GM21367 (cell line): ENCODE results near the gene SPDYE18.
"Not testable (repeated sequence)": the region's sequence is repeated elsewhere in the genome, so short reads cannot be mapped to it uniquely, and the experiment has no call there.

Experiments used
- ATAC-seq: cut with Tn5 transposase; IDR thresholded peaks from one replicate; pipeline ENCODE4 v1.9.1; 2021; ENCODE audit not compliant: unreplicated experiment

Gene SPDYE18

GRCh38 chr7:77062557-77062956 lies at the start of gene SPDYE18:
SPDYE18 (minus strand) TSS chr7:77062558; CDS start chr7:77060512, 2,046 bp downstream.
- not testable (repeated sequence) for ATAC-seq

GRCh38 chr7:77108362-77108761 lies 46.0 kb upstream of the SPDYE18 start:
- ATAC-seq, result not testable (repeated sequence)

DNA sequence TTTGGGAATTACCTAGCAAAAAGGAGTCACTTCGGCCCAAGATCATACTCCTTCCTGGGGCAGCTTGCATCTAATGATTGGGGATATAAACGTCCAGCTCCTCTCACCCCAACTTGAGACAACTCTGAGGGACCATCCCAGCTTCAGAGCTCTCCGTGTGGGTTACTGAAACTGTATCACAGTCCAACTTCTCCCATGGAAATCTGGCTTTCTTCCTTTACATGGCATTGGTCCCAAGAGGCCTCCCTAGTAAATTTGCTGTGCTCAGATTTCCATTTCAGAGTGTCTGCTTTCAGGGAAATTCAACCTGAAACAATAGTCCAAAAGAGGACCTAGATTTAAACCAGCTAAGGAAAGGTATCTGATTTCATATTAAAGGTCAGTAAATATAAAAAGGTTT lies 45.3 kb upstream of the SPDYE18 start:
- not testable (repeated sequence) for ATAC-seq

DNA sequence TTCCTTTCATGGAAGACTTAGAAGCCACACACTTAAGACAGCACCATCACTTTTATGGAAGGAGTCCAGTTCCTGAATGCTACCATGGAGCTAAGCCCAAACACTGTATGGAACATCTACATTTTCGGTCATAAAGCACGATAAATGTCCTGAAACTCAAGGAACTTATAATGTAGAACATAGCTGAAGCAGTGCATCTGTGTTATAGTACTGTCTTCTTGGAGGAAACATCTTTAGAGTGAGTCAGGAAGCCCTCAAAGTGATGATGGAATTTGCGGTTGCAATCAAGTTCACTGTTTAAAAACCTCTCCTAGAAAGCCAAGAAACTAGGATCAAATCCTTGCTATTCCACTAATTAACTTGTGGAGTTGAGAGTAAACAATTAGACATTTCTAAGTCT lies 43.5 kb upstream of the SPDYE18 start:
- ATAC-seq, result not testable (repeated sequence)

- not testable (repeated sequence) for ATAC-seq
These were observed 40.3 kb upstream of the SPDYE18 start for GRCh38 chr7:77102671-77103070.

DNA sequence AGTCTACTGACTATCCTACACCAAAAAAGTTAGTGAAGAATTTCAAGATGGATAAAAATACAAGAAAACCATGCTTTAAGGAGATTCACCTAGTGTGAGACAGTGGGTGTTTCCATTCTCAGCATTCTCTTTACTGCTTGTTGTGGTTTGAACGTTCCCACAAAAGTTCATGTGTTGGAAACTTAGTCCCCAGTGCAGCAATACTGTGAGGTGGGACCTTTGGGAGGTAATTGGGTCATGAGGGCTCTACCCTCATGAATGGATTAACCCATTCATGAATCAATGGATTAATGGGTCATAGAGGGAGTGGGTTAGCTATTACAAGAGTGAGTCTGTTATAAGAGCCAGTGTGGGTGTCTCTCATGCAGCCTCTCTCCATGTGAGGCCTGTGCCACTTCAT lies 38.8 kb upstream of the SPDYE18 start:
- ATAC-seq, result not testable (repeated sequence)

GRCh38 chr7:77100501-77100900 lies 38.1 kb upstream of the SPDYE18 start:
- ATAC-seq, result not testable (repeated sequence)

DNA sequence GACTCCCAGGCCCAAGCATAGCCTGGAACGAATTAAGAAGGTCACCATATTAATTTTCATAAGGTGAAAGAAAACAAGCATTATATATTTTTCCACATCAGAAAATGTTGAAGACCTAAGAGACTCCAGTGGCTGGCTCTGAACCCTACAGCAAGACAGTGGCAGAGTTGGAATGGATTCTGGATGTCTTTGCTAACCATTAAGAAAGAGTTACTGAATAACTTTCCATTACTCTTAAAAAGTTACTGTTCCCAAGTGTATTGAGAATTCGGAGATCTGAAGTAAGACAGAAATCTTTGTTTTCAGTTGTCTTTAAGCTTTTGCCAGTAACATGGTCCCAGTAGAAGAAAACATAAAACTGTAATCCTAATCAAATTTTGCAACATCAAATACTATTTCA lies 29.9 kb upstream of the SPDYE18 start:
- not testable (repeated sequence) for ATAC-seq

- not testable (repeated sequence) for ATAC-seq
These were observed 19.8 kb upstream of the SPDYE18 start for GRCh38 chr7:77082192-77082591.

GRCh38 chr7:77080236-77080635 lies 17.9 kb upstream of the SPDYE18 start:
- not testable (repeated sequence) for ATAC-seq

DNA sequence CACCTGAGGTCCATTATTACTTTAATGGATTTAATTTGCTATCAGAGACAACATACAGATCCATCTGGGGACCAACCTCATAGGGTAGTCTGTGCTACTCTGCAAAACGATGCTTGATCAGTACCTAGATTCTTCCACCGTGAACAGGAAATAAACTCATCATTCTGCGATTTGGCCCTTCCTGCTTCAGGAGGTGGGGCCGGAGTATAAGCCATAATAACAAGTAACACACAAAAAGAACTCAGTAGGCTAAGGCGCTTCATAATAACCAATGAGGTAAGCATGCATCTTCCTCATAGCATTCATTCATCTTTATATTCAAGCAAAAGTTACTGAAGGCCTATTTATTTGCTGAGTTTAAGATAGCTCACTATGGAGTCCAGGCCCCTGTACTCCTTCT lies 17.3 kb upstream of the SPDYE18 start:
- ATAC-seq, result not testable (repeated sequence)

DNA sequence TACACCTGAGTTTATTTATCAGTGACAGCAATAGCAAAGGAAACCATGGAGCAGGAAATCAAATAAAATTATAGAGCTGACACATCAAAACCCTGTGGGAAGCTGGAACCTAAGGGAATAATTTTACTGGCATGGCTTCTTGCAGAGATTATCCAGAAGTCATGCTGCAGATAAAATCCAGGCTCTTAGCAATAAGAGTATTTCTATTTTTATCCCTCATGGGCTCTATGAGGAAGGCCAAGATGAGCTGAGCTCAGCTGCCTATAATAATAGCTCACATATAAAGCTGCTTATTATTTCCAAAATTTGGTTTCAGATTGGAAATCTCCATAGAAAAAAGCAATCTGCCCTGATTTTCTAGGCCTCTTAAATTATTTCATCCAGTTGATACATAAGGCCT lies 16.8 kb upstream of the SPDYE18 start:
- ATAC-seq, result not testable (repeated sequence)

DNA sequence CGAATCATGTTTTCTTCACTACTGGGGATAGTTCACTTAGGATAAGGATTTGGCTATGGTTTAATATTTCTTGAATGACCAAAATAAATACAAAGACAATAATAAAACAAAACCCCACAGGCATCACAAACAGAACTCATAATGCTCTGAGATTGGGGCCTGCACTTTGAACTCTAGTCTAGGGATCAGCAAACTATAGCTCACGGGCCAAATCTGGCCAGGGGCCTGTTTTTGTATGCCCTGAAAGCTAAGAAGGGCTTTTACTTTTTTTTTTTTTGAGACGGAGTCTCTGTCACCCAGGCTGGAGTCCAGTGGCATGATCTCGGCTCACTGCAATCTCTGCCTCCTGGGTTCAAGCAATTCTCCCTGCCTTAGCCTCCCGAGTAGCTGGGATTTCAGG lies 14.7 kb upstream of the SPDYE18 start:
- ATAC-seq, result not testable (repeated sequence)

- ATAC-seq, result not testable (repeated sequence)
These were observed 12.5 kb upstream of the SPDYE18 start for GRCh38 chr7:77074786-77075396.

- ATAC-seq, result not testable (repeated sequence)
These were observed 8.8 kb upstream of the SPDYE18 start for GRCh38 chr7:77071108-77071507.

- ATAC-seq, result not testable (repeated sequence)
These were observed 3.5 kb upstream of the SPDYE18 start for GRCh38 chr7:77065869-77066268.

DNA sequence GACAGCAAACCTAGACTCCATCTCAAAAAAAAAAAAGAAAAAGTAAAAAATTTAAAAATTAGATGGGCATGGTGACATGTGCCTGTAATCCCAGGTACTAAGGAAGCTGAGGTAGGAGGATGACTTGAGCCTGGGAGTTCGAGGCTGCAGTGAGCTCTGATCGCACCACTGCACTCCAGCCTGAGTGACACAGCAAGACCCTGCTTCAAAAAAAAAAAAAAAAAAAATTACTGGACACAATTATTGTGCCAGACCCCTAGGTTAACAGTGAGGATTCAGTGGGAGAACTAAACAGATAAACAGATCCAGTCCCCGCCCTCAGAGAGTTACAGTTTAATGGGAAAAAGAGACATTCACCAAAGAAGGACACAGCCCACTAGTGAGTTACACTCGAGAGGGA lies 1.4 kb upstream of the SPDYE18 start:
- ATAC-seq, result not testable (repeated sequence)

GRCh38 chr7:77032261-77032660 lies 30.1 kb downstream of the SPDYE18 start, which contains the start of gene SPDYE17:
SPDYE17 (minus strand) TSS chr7:77032361; CDS start chr7:77030570, 1,791 bp downstream.
- ATAC-seq, result not testable (repeated sequence)

GRCh38 chr7:77026349-77026748 lies 36.0 kb downstream of the SPDYE18 start:
- ATAC-seq, result not testable (repeated sequence)

GRCh38 chr7:77010074-77010680 lies 52.2 kb downstream of the SPDYE18 start:
- not testable (repeated sequence) for ATAC-seq

- ATAC-seq, result not testable (repeated sequence)
These were observed 54.4 kb downstream of the SPDYE18 start for GRCh38 chr7:77008000-77008399.
